ENCODE data around the gene FAM110D. TPM values are rescaled to one million over a fixed set of nuclear protein-coding genes. Genes with fewer than 3 reads are reported as not detected.

FAM110D gene
- total and polyA plus RNA-seq, 5 donors from 2014 or later, result not detected

GRCh38 chr1:26162220-26162709 is 3.4 kb downstream of the FAM110D start:
- Mint-ChIP-seq H3K4me1 (peaks cover 0 to 23% (median 7%) of the 10 kb centered on the region in 4 donors), H3K27ac (no peak overlapping the region), H3K4me3 (peak overlapping the region in 3 of 4 donors; percentile 66 to 76 (median 72)), H3K36me3 (no peaks in the 10 kb centered on the region), H3K27me3 (peaks cover 46% of the 10 kb centered on the region), H3K9me3 (no peaks in the 10 kb centered on the region)
- no peak overlapping the region for H3K27ac ChIP-seq (ENCODE audit: insufficient read depth, low read length, poor library complexity, severe bottlenecking)
- DNase-seq (no peak), ATAC-seq (ENCODE audit: low read depth in 2 of 2) (no peak)
- H3K9me3 ChIP-seq (ENCODE audit: control insufficient read depth in 2 of 2, low read length in 2 of 2), result no peaks in the 10 kb centered on the region
- no peaks in the 10 kb centered on the region for H3K36me3 ChIP-seq (ENCODE audit: control insufficient read depth, insufficient read depth, low read length)
- H3K4me3 ChIP-seq (ENCODE audit: low read depth, low read length), result no peak overlapping the region
- H3K4me1 ChIP-seq (ENCODE audit: control insufficient read depth, insufficient read depth, low read length, poor library complexity, severe bottlenecking), result peaks cover 26% of the 10 kb centered on the region
- peaks cover 10% of the 10 kb centered on the region for H3K27me3 ChIP-seq (ENCODE audit: control insufficient read depth, insufficient read depth, low read length)

GRCh38 chr1:26163684-26164035 is 4.8 kb downstream of the FAM110D start:
- H3K27ac ChIP-seq (ENCODE audit: insufficient read depth, low read length, poor library complexity, severe bottlenecking), result no peak overlapping the region
- Mint-ChIP-seq H3K27me3 (peaks cover 39% of the 10 kb centered on the region), H3K9me3 (no peaks in the 10 kb centered on the region), H3K27ac (no peak overlapping the region), H3K36me3 (no peaks in the 10 kb centered on the region), H3K4me1 (peaks cover 0 to 27% (median 7%) of the 10 kb centered on the region in 4 donors), H3K4me3 (peak overlapping the region; percentile 46 to 69 (median 62))
- no peak for DNase-seq
- peaks cover 26% of the 10 kb centered on the region for H3K4me1 ChIP-seq (ENCODE audit: control insufficient read depth, insufficient read depth, low read length, poor library complexity, severe bottlenecking)
- peaks cover 10% of the 10 kb centered on the region for H3K27me3 ChIP-seq (ENCODE audit: control insufficient read depth, insufficient read depth, low read length)
- H3K4me3 ChIP-seq (ENCODE audit: low read depth, low read length), result no peak overlapping the region
- no peak for ATAC-seq (ENCODE audit: low read depth in 2 of 2)
- H3K9me3 ChIP-seq (ENCODE audit: control insufficient read depth in 2 of 2, low read length in 2 of 2), result no peaks in the 10 kb centered on the region
- H3K36me3 ChIP-seq (ENCODE audit: control insufficient read depth, insufficient read depth, low read length), result no peaks in the 10 kb centered on the region

- Mint-ChIP-seq H3K9me3 (no peaks in the 10 kb centered on the region), H3K36me3 (no peaks in the 10 kb centered on the region), H3K4me1 (peaks cover 0 to 28% (median 7%) of the 10 kb centered on the region in 4 donors), H3K4me3 (peak overlapping the region; percentile 58 to 69 (median 60)), H3K27me3 (peaks cover 37% of the 10 kb centered on the region), H3K27ac (no peak overlapping the region)
- no peaks in the 10 kb centered on the region for H3K9me3 ChIP-seq (ENCODE audit: control insufficient read depth in 2 of 2, low read length in 2 of 2)
- ATAC-seq (ENCODE audit: low read depth in 2 of 2) (peak; percentile 61 to 65), DNase-seq (peak; percentile 32 to 59 (median 44))
- peaks cover 10% of the 10 kb centered on the region for H3K27me3 ChIP-seq (ENCODE audit: control insufficient read depth, insufficient read depth, low read length)
- H3K27ac ChIP-seq (ENCODE audit: insufficient read depth, low read length, poor library complexity, severe bottlenecking), result no peak overlapping the region
- H3K4me1 ChIP-seq (ENCODE audit: control insufficient read depth, insufficient read depth, low read length, poor library complexity, severe bottlenecking), result peaks cover 26% of the 10 kb centered on the region
- no peaks in the 10 kb centered on the region for H3K36me3 ChIP-seq (ENCODE audit: control insufficient read depth, insufficient read depth, low read length)
- no peak overlapping the region for H3K4me3 ChIP-seq (ENCODE audit: low read depth, low read length)
These were observed 5.4 kb downstream of the FAM110D start for GRCh38 chr1:26164036-26164860.

GRCh38 chr1:26164861-26165842 is 6.3 kb downstream of the FAM110D start:
- Mint-ChIP-seq H3K36me3 (no peaks in the 10 kb centered on the region), H3K9me3 (no peaks in the 10 kb centered on the region), H3K27me3 (peaks cover 31% of the 10 kb centered on the region), H3K4me1 (peaks cover 0 to 30% (median 7%) of the 10 kb centered on the region in 4 donors), H3K4me3 (peak overlapping the region in 3 of 4 donors; percentile 10 to 62 (median 26)), H3K27ac (peak overlapping the region in 1 of 3 donors; percentile 81)
- no peaks in the 10 kb centered on the region for H3K9me3 ChIP-seq (ENCODE audit: control insufficient read depth in 2 of 2, low read length in 2 of 2)
- no peak for ATAC-seq (ENCODE audit: low read depth in 2 of 2)
- H3K4me1 ChIP-seq (ENCODE audit: control insufficient read depth, insufficient read depth, low read length, poor library complexity, severe bottlenecking), result peaks cover 33% of the 10 kb centered on the region
- no peak overlapping the region for H3K27ac ChIP-seq (ENCODE audit: insufficient read depth, low read length, poor library complexity, severe bottlenecking)
- H3K36me3 ChIP-seq (ENCODE audit: control insufficient read depth, insufficient read depth, low read length), result no peaks in the 10 kb centered on the region
- DNase-seq, result no peak
- peaks cover 10% of the 10 kb centered on the region for H3K27me3 ChIP-seq (ENCODE audit: control insufficient read depth, insufficient read depth, low read length)
- no peak overlapping the region for H3K4me3 ChIP-seq (ENCODE audit: low read depth, low read length)

- Mint-ChIP-seq H3K4me1 (peaks cover 0 to 42% (median 12%) of the 10 kb centered on the region in 4 donors), H3K27ac (peak overlapping the region in 1 of 3 donors; percentile 27), H3K36me3 (no peaks in the 10 kb centered on the region), H3K4me3 (peak overlapping the region; percentile 3 to 89 (median 34)), H3K27me3 (peaks cover 18% of the 10 kb centered on the region), H3K9me3 (no peaks in the 10 kb centered on the region)
- DNase-seq (peak in 1 of 3 donors; percentile 39), ATAC-seq (ENCODE audit: low read depth in 2 of 2) (no peak)
- Histone ChIP-seq H3K27ac (ENCODE audit: insufficient read depth, low read length, poor library complexity, severe bottlenecking) (no peak overlapping the region), H3K36me3 (ENCODE audit: control insufficient read depth, insufficient read depth, low read length) (no peaks in the 10 kb centered on the region), H3K4me1 (ENCODE audit: control insufficient read depth, insufficient read depth, low read length, poor library complexity, severe bottlenecking) (peaks cover 40% of the 10 kb centered on the region), H3K9me3 (ENCODE audit: control insufficient read depth in 2 of 2, low read length in 2 of 2) (no peaks in the 10 kb centered on the region), H3K4me3 (ENCODE audit: low read depth, low read length) (no peak overlapping the region), H3K27me3 (ENCODE audit: control insufficient read depth, insufficient read depth, low read length) (peaks cover 7% of the 10 kb centered on the region)
These were observed 7.9 kb downstream of the FAM110D start for GRCh38 chr1:26166719-26167281.

- H3K27ac ChIP-seq (ENCODE audit: insufficient read depth, low read length, poor library complexity, severe bottlenecking), result peak within 1 kb of the TSS; percentile 75
- Mint-ChIP-seq H3K27me3 (peaks cover 3% of the 10 kb centered on the region), H3K9me3 (no peaks in the 10 kb centered on the region), H3K36me3 (no peaks in the 10 kb centered on the region), H3K4me3 (peak within 1 kb of the TSS; percentile 88 to 91 (median 89)), H3K4me1 (peaks cover 0 to 35% (median 9%) of the 10 kb centered on the region in 4 donors), H3K27ac (peak within 1 kb of the TSS; percentile 87 to 93 (median 89))
- no peaks in the 10 kb centered on the region for H3K9me3 ChIP-seq (ENCODE audit: control insufficient read depth in 2 of 2, low read length in 2 of 2)
- peaks cover under 1% of the 10 kb centered on the region for H3K27me3 ChIP-seq (ENCODE audit: control insufficient read depth, insufficient read depth, low read length)
- peak within 1 kb of the TSS; percentile 26 for H3K4me3 ChIP-seq (ENCODE audit: low read depth, low read length)
- no peaks in the 10 kb centered on the region for H3K36me3 ChIP-seq (ENCODE audit: control insufficient read depth, insufficient read depth, low read length)
- no peak for ATAC-seq (ENCODE audit: low read depth in 2 of 2)
- no peak for DNase-seq
- peaks cover 30% of the 10 kb centered on the region for H3K4me1 ChIP-seq (ENCODE audit: control insufficient read depth, insufficient read depth, low read length, poor library complexity, severe bottlenecking)
These were observed 9.7 kb downstream of the FAM110D start, which contains the start of gene C1orf232 for GRCh38 chr1:26168410-26169197. C1orf232 (minus strand) TSS chr1:26168963; CDS start chr1:26168499, 464 bp downstream.
